ENCODE data around the gene PSMC5. TPM values are rescaled to one million over a fixed set of nuclear protein-coding genes. Genes with fewer than 3 reads are reported as not detected.

The PSMC5 gene
- total and polyA plus RNA-seq, 9 of the 15 experiments (the other 6 are each of a cell fraction or from before 2014, with no cell fraction given), result 89.2 to 393 (median 161) TPM

DNA sequence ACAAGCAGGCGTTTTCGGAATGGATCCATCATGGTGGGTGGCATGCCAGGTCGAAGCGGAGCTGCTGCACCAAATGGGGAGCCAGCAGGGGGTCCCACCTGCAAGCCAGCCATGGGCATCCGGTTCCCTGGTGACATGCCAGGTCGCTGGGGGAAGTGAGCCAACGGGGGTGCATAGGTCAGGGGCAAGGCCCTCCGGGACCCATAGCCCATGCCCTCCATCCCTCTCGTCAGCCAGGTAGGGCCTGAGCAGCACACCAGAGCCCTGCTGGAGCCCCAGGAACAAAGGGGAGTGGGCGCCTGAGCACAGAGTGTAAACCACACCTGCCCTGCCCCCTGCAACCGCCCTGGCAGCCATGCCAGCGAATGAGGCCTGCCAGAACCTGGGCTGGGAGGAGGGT lies 10.2 kb downstream of the PSMC5 start:
- Histone ChIP-seq H3K79me2 (ENCODE audit: control insufficient read depth, insufficient read depth, low read length) (peaks cover 54% of the 10 kb centered on the region), H4K20me1 (replicated peaks; ENCODE audit: control insufficient read depth, insufficient read depth, low read length) (no peaks in the 10 kb centered on the region), H3K9ac (ENCODE audit: insufficient read depth in 1 of 2, low read depth in 2 of 2, low read length in 2 of 2) (0 out of 4 replicates have a peak overlapping the region, but pooled peaks of 1 of the 2 experiments have one; percentile 0), H3K36me3 (ENCODE audit: control insufficient read depth, insufficient read depth, low read length) (peaks cover 69% of the 10 kb centered on the region), H2AFZ (ENCODE audit: low read depth, low read length) (no peak overlapping the region), H3K4me1 (replicated peaks in 1 of 2; ENCODE audit: control insufficient read depth in 2 of 2, insufficient read depth in 2 of 2, low read length in 2 of 2) (peaks cover 15 to 49% of the 10 kb centered on the region in 2 experiments), H3K27me3 (ENCODE audit: control insufficient read depth in 2 of 2, insufficient read depth in 2 of 2, low read length in 2 of 2) (no peaks in the 10 kb centered on the region), H3K4me3 (no peak overlapping the region), H3K27ac (ENCODE audit: extremely low read depth, low read depth, low read length) (no peak overlapping the region), H3K9me1 (ENCODE audit: control insufficient read depth, insufficient read depth, low read length) (no peaks in the 10 kb centered on the region), H3K9me3 (replicated peaks; ENCODE audit: control insufficient read depth, insufficient read depth, low read depth, low read length) (no peaks in the 10 kb centered on the region), H3K4me2 (ENCODE audit: insufficient read depth, low read length) (no peak overlapping the region)
- WGBS (ENCODE audit: insufficient coverage, low coverage, missing lambda C conversion rate), result 90% methylated on average over 11 of the region's 12 CpGs
- ChIA-PET POLR2A (interaction anchor here (0.5 to 1.1 kb wide), 3 partner anchors 8 to 505 kb away, joined by 3 read pairs; no protein-coding TSS in a partner anchor), CTCF (ENCODE audit: low intra/inter-chr PET ratio) (no interaction called here)
- no peak for ATAC-seq
- TF ChIP-seq RBFOX2 (IDR thresholded peaks at IDR 0.05; ENCODE audit: low read depth, low read length), result peak; percentile 57; the same call in 1 of the 2 replicates
- TF ChIP-seq MAFG (tag; conservative IDR thresholded peaks at IDR 0.05), result no peak
- no peak for TF ChIP-seq ZNF766 (CRISPR knock-in tag; conservative IDR thresholded peaks at IDR 0.05)
- intact Hi-C loops (cut with micrococcal nuclease), result loop anchor here (10.0 kb wide), 1 partner anchor 143 kb away; no protein-coding TSS in a partner anchor
- BruUV-seq (replicated peaks), result no TSS peak
- no peak for FAIRE-seq
- no peak for DNase-seq (ENCODE audit: extremely low read depth in 1 of 4, low spot score in 3 of 4)
- in situ Hi-C loops (cut with MboI), result loop anchor here (25.0 kb wide), 1 partner anchor 400 kb away; the partner anchor contains the start of gene CYB561

DNA sequence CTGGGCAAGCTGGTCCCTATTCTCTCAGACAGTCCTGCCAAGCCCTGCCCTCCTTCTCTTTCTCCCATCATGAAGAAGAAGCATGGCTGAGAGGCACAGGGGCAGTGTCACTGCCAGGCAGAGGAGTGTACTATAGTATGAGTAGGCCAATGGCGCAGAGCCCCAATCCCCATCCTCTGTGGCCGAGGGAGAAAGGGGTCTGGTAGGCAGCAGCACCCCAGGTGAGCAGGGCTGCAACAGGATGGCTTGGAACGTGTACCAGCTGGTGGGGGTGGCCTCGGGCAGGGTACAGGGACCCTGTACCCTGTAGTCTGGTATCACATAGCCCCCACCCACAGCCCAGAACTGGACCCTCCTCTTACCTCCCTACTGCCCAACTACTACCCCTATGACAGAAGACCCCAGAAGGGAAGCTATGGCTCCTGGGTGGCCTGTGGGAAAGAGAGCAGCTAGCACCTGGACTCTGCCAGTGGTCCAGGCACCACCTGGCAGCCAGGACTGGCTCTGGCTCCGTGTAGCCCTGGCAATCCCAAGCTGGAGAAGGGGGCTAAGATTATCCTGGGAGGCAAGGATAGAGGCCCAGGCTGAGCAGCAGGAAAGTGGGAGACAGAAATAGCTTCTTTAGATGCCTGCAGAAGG lies 10.8 kb downstream of the PSMC5 start:
- Histone ChIP-seq H3K9ac (ENCODE audit: insufficient read depth in 1 of 2, low read depth in 2 of 2, low read length in 2 of 2) (peak overlapping the region in 1 of 2 experiments; percentile 53; a peak in 2 of 4 replicates), H3K9me3 (replicated peaks; ENCODE audit: control insufficient read depth, insufficient read depth, low read depth, low read length) (no peaks in the 10 kb centered on the region), H3K36me3 (ENCODE audit: control insufficient read depth, insufficient read depth, low read length) (peaks cover 63% of the 10 kb centered on the region), H4K20me1 (replicated peaks; ENCODE audit: control insufficient read depth, insufficient read depth, low read length) (no peaks in the 10 kb centered on the region), H3K27ac (ENCODE audit: extremely low read depth, low read depth, low read length) (no peak overlapping the region), H3K4me2 (ENCODE audit: insufficient read depth, low read length) (no peak overlapping the region), H3K4me1 (replicated peaks in 1 of 2; ENCODE audit: control insufficient read depth in 2 of 2, insufficient read depth in 2 of 2, low read length in 2 of 2) (peaks cover 15 to 50% of the 10 kb centered on the region in 2 experiments), H3K79me2 (ENCODE audit: control insufficient read depth, insufficient read depth, low read length) (peaks cover 54% of the 10 kb centered on the region), H3K4me3 (no peak overlapping the region), H2AFZ (ENCODE audit: low read depth, low read length) (no peak overlapping the region), H3K9me1 (ENCODE audit: control insufficient read depth, insufficient read depth, low read length) (no peaks in the 10 kb centered on the region), H3K27me3 (ENCODE audit: control insufficient read depth in 2 of 2, insufficient read depth in 2 of 2, low read length in 2 of 2) (no peaks in the 10 kb centered on the region)
- BruUV-seq (replicated peaks), result no TSS peak
- 72% methylated on average over 5 of the region's 5 CpGs for WGBS (ENCODE audit: insufficient coverage, low coverage, missing lambda C conversion rate)
- no peak for ATAC-seq
- no peak for DNase-seq (ENCODE audit: extremely low read depth in 1 of 4, low spot score in 3 of 4)
- intact Hi-C loops (cut with micrococcal nuclease), result loop anchor here (10.0 kb wide), 1 partner anchor 143 kb away; no protein-coding TSS in a partner anchor
- ChIA-PET POLR2A (interaction anchor here (0.5 to 5.8 kb wide), 4 partner anchors 8 to 505 kb away, joined by 3 to 66 read pairs (median 3); partner anchors contain the start of genes CCDC47 and FTSJ3), CTCF (ENCODE audit: low intra/inter-chr PET ratio) (no interaction called here)
- FAIRE-seq, result no peak
- in situ Hi-C loops (cut with MboI), result loop anchor here (25.0 kb wide), 1 partner anchor 401 kb away; the partner anchor contains the start of gene CYB561
- no peak for TF ChIP-seq ZNF589 (CRISPR knock-in tag; IDR thresholded peaks at IDR 0.05; ENCODE audit: low read depth)
- TF ChIP-seq, protein P1, sequence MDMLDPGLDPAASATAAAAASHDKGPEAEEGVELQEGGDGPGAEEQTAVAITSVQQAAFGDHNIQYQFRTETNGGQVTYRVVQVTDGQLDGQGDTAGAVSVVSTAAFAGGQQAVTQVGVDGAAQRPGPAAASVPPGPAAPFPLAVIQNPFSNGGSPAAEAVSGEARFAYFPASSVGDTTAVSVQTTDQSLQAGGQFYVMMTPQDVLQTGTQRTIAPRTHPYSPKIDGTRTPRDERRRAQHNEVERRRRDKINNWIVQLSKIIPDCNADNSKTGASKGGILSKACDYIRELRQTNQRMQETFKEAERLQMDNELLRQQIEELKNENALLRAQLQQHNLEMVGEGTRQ (CRISPR knock-in tag; IDR thresholded peaks at IDR 0.05), result no peak
- TF ChIP-seq SMAD3 (CRISPR knock-in tag; conservative IDR thresholded peaks at IDR 0.05), result no peak
- TF ChIP-seq, protein P2, sequence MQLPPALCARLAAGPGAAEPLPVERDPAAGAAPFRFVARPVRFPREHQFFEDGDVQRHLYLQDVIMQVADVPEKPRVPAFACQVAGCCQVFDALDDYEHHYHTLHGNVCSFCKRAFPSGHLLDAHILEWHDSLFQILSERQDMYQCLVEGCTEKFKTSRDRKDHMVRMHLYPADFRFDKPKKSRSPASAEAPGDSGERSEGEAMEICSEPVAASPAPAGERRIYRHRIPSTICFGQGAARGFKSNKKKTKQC (CRISPR knock-in tag; IDR thresholded peaks at IDR 0.05), result no peak
- no peak for TF ChIP-seq SRSF9 (IDR thresholded peaks at IDR 0.05; ENCODE audit: borderline replicate concordance, low read depth, low read length)
- TF ChIP-seq, protein P3, sequence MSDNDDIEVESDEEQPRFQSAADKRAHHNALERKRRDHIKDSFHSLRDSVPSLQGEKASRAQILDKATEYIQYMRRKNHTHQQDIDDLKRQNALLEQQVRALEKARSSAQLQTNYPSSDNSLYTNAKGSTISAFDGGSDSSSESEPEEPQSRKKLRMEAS (CRISPR knock-in tag; IDR thresholded peaks at IDR 0.05), result no peak
- TF ChIP-seq, protein P4, sequence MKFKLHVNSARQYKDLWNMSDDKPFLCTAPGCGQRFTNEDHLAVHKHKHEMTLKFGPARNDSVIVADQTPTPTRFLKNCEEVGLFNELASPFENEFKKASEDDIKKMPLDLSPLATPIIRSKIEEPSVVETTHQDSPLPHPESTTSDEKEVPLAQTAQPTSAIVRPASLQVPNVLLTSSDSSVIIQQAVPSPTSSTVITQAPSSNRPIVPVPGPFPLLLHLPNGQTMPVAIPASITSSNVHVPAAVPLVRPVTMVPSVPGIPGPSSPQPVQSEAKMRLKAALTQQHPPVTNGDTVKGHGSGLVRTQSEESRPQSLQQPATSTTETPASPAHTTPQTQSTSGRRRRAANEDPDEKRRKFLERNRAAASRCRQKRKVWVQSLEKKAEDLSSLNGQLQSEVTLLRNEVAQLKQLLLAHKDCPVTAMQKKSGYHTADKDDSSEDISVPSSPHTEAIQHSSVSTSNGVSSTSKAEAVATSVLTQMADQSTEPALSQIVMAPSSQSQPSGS (CRISPR knock-in tag; IDR thresholded peaks at IDR 0.05), result no peak

Data from K562 (cell line).